A673 (cell line): ENCODE data around the gene TMCC1.

ENCODE experiments used
- CTCF ChIP-seq: fragments of 300-800, 200-600 bp; sonication (generic); conservative IDR thresholded peaks from 2 replicates; pipeline ENCODE4 v1.5.1; 2017; ENCODE audit warnings: low read depth, mild to moderate bottlenecking, antibody characterized with exemption, low read length, moderate library complexity, mixed read lengths
- EZH2 ChIP-seq: fragments of 200-600 bp; sonication (generic); IDR thresholded peaks from 2 replicates; pipeline ENCODE4 v1.6.1; 2017; ENCODE audit warnings: borderline replicate concordance, low read depth, mild to moderate bottlenecking, mixed read lengths, antibody characterized with exemption, low read length; ENCODE audit not compliant: poor library complexity, severe bottlenecking

- TF ChIP-seq CTCF = peak; percentile 78
- no peak for TF ChIP-seq EZH2
These were observed 68.5 kb downstream of the TMCC1 start for GRCh38 chr3:129824926-129825541.
